ENCODE data around the gene SP6. TPM values are rescaled to one million over a fixed set of nuclear protein-coding genes. Genes with fewer than 3 reads are reported as not detected.

The SP6 gene
- total RNA-seq, 5 donors from 2014 or later (not counting 1 experiment from before 2014, with no cell fraction given), result 0.10 to 0.26 (median 0.13) TPM

- ChIA-PET CTCF (interaction anchor here in 1 of 2 donors (0.6 kb wide), 1 partner anchor 80 kb away, joined by 3 read pairs; no protein-coding TSS in a partner anchor), POLR2A (no interaction called here)
- H3K27ac Mint-ChIP-seq, result no peak overlapping the region
- Histone ChIP-seq H3K4me1 (ENCODE audit: control insufficient read depth in 1 of 2, extremely low read depth in 1 of 2, insufficient read depth in 2 of 2, low read length in 2 of 2) (peaks cover 0 to 9% of the 10 kb centered on the region in 2 experiments), H3K9me3 (no peaks in the 10 kb centered on the region), H3K36me3 (ENCODE audit: control insufficient read depth in 2 of 2, extremely low read depth in 1 of 2, insufficient read depth in 1 of 2, low read length in 1 of 2) (peaks cover 51 to 92% of the 10 kb centered on the region in 2 donors), H3K4me3 (ENCODE audit: control insufficient read depth in 1 of 2, extremely low read depth in 1 of 2, low read length in 1 of 2) (no peak overlapping the region), H3K27me3 (replicated peaks in 1 of 2; ENCODE audit: control insufficient read depth in 2 of 2, extremely low read depth in 1 of 2, insufficient read depth in 2 of 2, low read length in 1 of 2) (no peaks in the 10 kb centered on the region), H3K27ac (ENCODE audit: low read length) (no peak overlapping the region)
- H3K4me3 Mint-ChIP-seq, result no peak overlapping the region
- ATAC-seq (replicated peaks in 1 of 4) (no peak), DNase-seq (no peak)
- peaks cover 47% of the 10 kb centered on the region for H3K36me3 Mint-ChIP-seq
- H3K9me3 Mint-ChIP-seq, result no peaks in the 10 kb centered on the region
- no peaks in the 10 kb centered on the region for H3K27me3 Mint-ChIP-seq
- 96% methylated on average over 16 of the region's 21 CpGs for WGBS (ENCODE audit: insufficient coverage)
- H3K4me1 Mint-ChIP-seq, result peaks cover 2 to 22% (median 6%) of the 10 kb centered on the region in 3 donors
These were observed 35.7 kb downstream of the SP6 start for GRCh38 chr17:47815106-47815918.

GRCh38 chr17:47813512-47814031 is 37.4 kb downstream of the SP6 start:
- H3K9me3 ChIP-seq, result no peaks in the 10 kb centered on the region
- no peaks in the 10 kb centered on the region for H3K9me3 Mint-ChIP-seq
- peaks cover 0 to 4% of the 10 kb centered on the region in 2 experiments for H3K4me1 ChIP-seq (ENCODE audit: control insufficient read depth in 1 of 2, extremely low read depth in 1 of 2, insufficient read depth in 2 of 2, low read length in 2 of 2)
- POLR2A ChIA-PET, result no interaction called here
- no peaks in the 10 kb centered on the region for H3K27me3 ChIP-seq (replicated peaks in 1 of 2; ENCODE audit: control insufficient read depth in 2 of 2, extremely low read depth in 1 of 2, insufficient read depth in 2 of 2, low read length in 1 of 2)
- H3K4me3 ChIP-seq (ENCODE audit: control insufficient read depth in 1 of 2, extremely low read depth in 1 of 2, low read length in 1 of 2), result no peak overlapping the region
- no peak for ATAC-seq (replicated peaks in 1 of 4)
- peaks cover 59% of the 10 kb centered on the region for H3K36me3 Mint-ChIP-seq
- DNase-seq, result no peak
- WGBS (ENCODE audit: insufficient coverage), result 98% methylated on average over 22 of the region's 22 CpGs
- H3K36me3 ChIP-seq (ENCODE audit: control insufficient read depth in 2 of 2, extremely low read depth in 1 of 2, insufficient read depth in 1 of 2, low read length in 1 of 2), result peaks cover 57 to 94% of the 10 kb centered on the region in 2 donors
- H3K4me1 Mint-ChIP-seq, result peaks cover 0 to 21% (median 9%) of the 10 kb centered on the region in 3 donors
- H3K27me3 Mint-ChIP-seq, result no peaks in the 10 kb centered on the region
- CTCF ChIA-PET, result no interaction called here
- no peak overlapping the region for H3K27ac Mint-ChIP-seq
- no peak overlapping the region for H3K27ac ChIP-seq (ENCODE audit: low read length)
- no peak overlapping the region for H3K4me3 Mint-ChIP-seq

- ChIA-PET CTCF (no interaction called here), POLR2A (no interaction called here)
- Histone ChIP-seq H3K36me3 (ENCODE audit: control insufficient read depth in 2 of 2, extremely low read depth in 1 of 2, insufficient read depth in 1 of 2, low read length in 1 of 2) (peaks cover 57 to 94% of the 10 kb centered on the region in 2 donors), H3K4me3 (ENCODE audit: control insufficient read depth in 1 of 2, extremely low read depth in 1 of 2, low read length in 1 of 2) (no peak overlapping the region), H3K9me3 (no peaks in the 10 kb centered on the region), H3K27ac (ENCODE audit: low read length) (no peak overlapping the region), H3K4me1 (ENCODE audit: control insufficient read depth in 1 of 2, extremely low read depth in 1 of 2, insufficient read depth in 2 of 2, low read length in 2 of 2) (peaks cover 0 to 4% of the 10 kb centered on the region in 2 experiments), H3K27me3 (replicated peaks in 1 of 2; ENCODE audit: control insufficient read depth in 2 of 2, extremely low read depth in 1 of 2, insufficient read depth in 2 of 2, low read length in 1 of 2) (no peaks in the 10 kb centered on the region)
- Mint-ChIP-seq H3K27me3 (no peaks in the 10 kb centered on the region), H3K4me1 (peaks cover 0 to 21% (median 9%) of the 10 kb centered on the region in 3 donors), H3K36me3 (peaks cover 63% of the 10 kb centered on the region), H3K4me3 (no peak overlapping the region), H3K27ac (no peak overlapping the region), H3K9me3 (no peaks in the 10 kb centered on the region)
- WGBS (ENCODE audit: insufficient coverage), result 96% methylated on average over 12 of the region's 14 CpGs
- DNase-seq, result no peak
- no peak for ATAC-seq (replicated peaks in 1 of 4)
These were observed 37.9 kb downstream of the SP6 start for GRCh38 chr17:47813077-47813476.

- peaks cover 56 to 92% of the 10 kb centered on the region in 2 donors for H3K36me3 ChIP-seq (ENCODE audit: control insufficient read depth in 2 of 2, extremely low read depth in 1 of 2, insufficient read depth in 1 of 2, low read length in 1 of 2)
- peak overlapping the region in 1 of 2 donors; percentile 68 for H3K27ac Mint-ChIP-seq
- 92% methylated on average over 18 of the region's 18 CpGs for WGBS (ENCODE audit: insufficient coverage)
- no peaks in the 10 kb centered on the region for H3K27me3 ChIP-seq (replicated peaks in 1 of 2; ENCODE audit: control insufficient read depth in 2 of 2, extremely low read depth in 1 of 2, insufficient read depth in 2 of 2, low read length in 1 of 2)
- ChIA-PET POLR2A (no interaction called here), CTCF (no interaction called here)
- H3K9me3 Mint-ChIP-seq, result no peaks in the 10 kb centered on the region
- DNase-seq (no peak), ATAC-seq (replicated peaks in 1 of 4) (no peak)
- peaks cover 0 to 21% (median 9%) of the 10 kb centered on the region in 3 donors for H3K4me1 Mint-ChIP-seq
- H3K27me3 Mint-ChIP-seq, result no peaks in the 10 kb centered on the region
- H3K4me1 ChIP-seq (ENCODE audit: control insufficient read depth in 1 of 2, extremely low read depth in 1 of 2, insufficient read depth in 2 of 2, low read length in 2 of 2), result peaks cover 0 to 4% of the 10 kb centered on the region in 2 experiments
- H3K9me3 ChIP-seq, result no peaks in the 10 kb centered on the region
- peaks cover 63% of the 10 kb centered on the region for H3K36me3 Mint-ChIP-seq
- no peak overlapping the region for H3K4me3 Mint-ChIP-seq
- H3K4me3 ChIP-seq (ENCODE audit: control insufficient read depth in 1 of 2, extremely low read depth in 1 of 2, low read length in 1 of 2), result no peak overlapping the region
- H3K27ac ChIP-seq (ENCODE audit: low read length), result no peak overlapping the region
These were observed 38.6 kb downstream of the SP6 start for GRCh38 chr17:47812146-47812920.

- Histone ChIP-seq H3K9me3 (no peaks in the 10 kb centered on the region), H3K36me3 (ENCODE audit: control insufficient read depth in 2 of 2, extremely low read depth in 1 of 2, insufficient read depth in 1 of 2, low read length in 1 of 2) (peaks cover 49 to 88% of the 10 kb centered on the region in 2 donors), H3K27me3 (replicated peaks in 1 of 2; ENCODE audit: control insufficient read depth in 2 of 2, extremely low read depth in 1 of 2, insufficient read depth in 2 of 2, low read length in 1 of 2) (no peaks in the 10 kb centered on the region), H3K4me1 (ENCODE audit: control insufficient read depth in 1 of 2, extremely low read depth in 1 of 2, insufficient read depth in 2 of 2, low read length in 2 of 2) (peaks cover 0 to 4% of the 10 kb centered on the region in 2 experiments), H3K27ac (ENCODE audit: low read length) (no peak overlapping the region), H3K4me3 (ENCODE audit: control insufficient read depth in 1 of 2, extremely low read depth in 1 of 2, low read length in 1 of 2) (no peak overlapping the region)
- POLR2A ChIA-PET, result interaction anchor here in 1 of 2 donors (0.6 kb wide), 1 partner anchor 42 kb away, joined by 3 read pairs; no protein-coding TSS in a partner anchor
- 44% methylated on average over 2 of the region's 7 CpGs for WGBS (ENCODE audit: insufficient coverage)
- H3K9me3 Mint-ChIP-seq, result no peaks in the 10 kb centered on the region
- H3K27ac Mint-ChIP-seq, result peak overlapping the region; percentile 5 to 50
- H3K4me3 Mint-ChIP-seq, result no peak overlapping the region
- no peaks in the 10 kb centered on the region for H3K27me3 Mint-ChIP-seq
- ATAC-seq (replicated peaks in 1 of 4), result no peak
- H3K4me1 Mint-ChIP-seq, result peaks cover 0 to 21% (median 9%) of the 10 kb centered on the region in 3 donors
- H3K36me3 Mint-ChIP-seq, result peaks cover 63% of the 10 kb centered on the region
- CTCF ChIA-PET, result no interaction called here
- no peak for DNase-seq
These were observed 39.3 kb downstream of the SP6 start for GRCh38 chr17:47811709-47812108.

Data from T-cell (primary cell).